ENCODE measurements around the gene MBP. TPM values are rescaled to one million over a fixed set of nuclear protein-coding genes. Genes with fewer than 3 reads are reported as not detected.

MBP gene
- total RNA-seq, 1 donor, result 25.8 TPM

GRCh38 chr18:77056344-77057005 is 76.1 kb downstream of the MBP start:
- DNase-seq (ENCODE audit: low read depth), result peak; percentile 77
- no peak overlapping the region for H3K4me3 ChIP-seq (ENCODE audit: low read depth, low read length)
- TF ChIP-seq, protein P1, sequence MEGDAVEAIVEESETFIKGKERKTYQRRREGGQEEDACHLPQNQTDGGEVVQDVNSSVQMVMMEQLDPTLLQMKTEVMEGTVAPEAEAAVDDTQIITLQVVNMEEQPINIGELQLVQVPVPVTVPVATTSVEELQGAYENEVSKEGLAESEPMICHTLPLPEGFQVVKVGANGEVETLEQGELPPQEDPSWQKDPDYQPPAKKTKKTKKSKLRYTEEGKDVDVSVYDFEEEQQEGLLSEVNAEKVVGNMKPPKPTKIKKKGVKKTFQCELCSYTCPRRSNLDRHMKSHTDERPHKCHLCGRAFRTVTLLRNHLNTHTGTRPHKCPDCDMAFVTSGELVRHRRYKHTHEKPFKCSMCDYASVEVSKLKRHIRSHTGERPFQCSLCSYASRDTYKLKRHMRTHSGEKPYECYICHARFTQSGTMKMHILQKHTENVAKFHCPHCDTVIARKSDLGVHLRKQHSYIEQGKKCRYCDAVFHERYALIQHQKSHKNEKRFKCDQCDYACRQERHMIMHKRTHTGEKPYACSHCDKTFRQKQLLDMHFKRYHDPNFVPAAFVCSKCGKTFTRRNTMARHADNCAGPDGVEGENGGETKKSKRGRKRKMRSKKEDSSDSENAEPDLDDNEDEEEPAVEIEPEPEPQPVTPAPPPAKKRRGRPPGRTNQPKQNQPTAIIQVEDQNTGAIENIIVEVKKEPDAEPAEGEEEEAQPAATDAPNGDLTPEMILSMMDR (IDR thresholded peaks at IDR 0.05; ENCODE audit: insufficient read depth, low read length), result no peak

- DNase-seq (ENCODE audit: low read depth), result no peak
- no peak overlapping the region for H3K4me3 ChIP-seq (ENCODE audit: low read depth, low read length)
- TF ChIP-seq, protein P1 (IDR thresholded peaks at IDR 0.05; ENCODE audit: insufficient read depth, low read length), result no peak
Measured at GRCh38 chr18:77055429-77056300, 76.9 kb downstream of the MBP start.

GRCh38 chr18:77054606-77055428 is 77.8 kb downstream of the MBP start:
- no peak overlapping the region for H3K4me3 ChIP-seq (ENCODE audit: low read depth, low read length)
- DNase-seq (ENCODE audit: low read depth), result peak; percentile 92
- TF ChIP-seq, protein P1 (IDR thresholded peaks at IDR 0.05; ENCODE audit: insufficient read depth, low read length), result peak; percentile 89

- TF ChIP-seq, protein P1 (IDR thresholded peaks at IDR 0.05; ENCODE audit: insufficient read depth, low read length), result no peak
- no peak overlapping the region for H3K4me3 ChIP-seq (ENCODE audit: low read depth, low read length)
- DNase-seq (ENCODE audit: low read depth), result no peak
Measured at GRCh38 chr18:77054288-77054605, 78.3 kb downstream of the MBP start.

- TF ChIP-seq, protein P1 (IDR thresholded peaks at IDR 0.05; ENCODE audit: insufficient read depth, low read length), result no peak
- no peak overlapping the region for H3K4me3 ChIP-seq (ENCODE audit: low read depth, low read length)
- no peak for DNase-seq (ENCODE audit: low read depth)
Measured at GRCh38 chr18:77053616-77054287, 78.8 kb downstream of the MBP start.

DNA sequence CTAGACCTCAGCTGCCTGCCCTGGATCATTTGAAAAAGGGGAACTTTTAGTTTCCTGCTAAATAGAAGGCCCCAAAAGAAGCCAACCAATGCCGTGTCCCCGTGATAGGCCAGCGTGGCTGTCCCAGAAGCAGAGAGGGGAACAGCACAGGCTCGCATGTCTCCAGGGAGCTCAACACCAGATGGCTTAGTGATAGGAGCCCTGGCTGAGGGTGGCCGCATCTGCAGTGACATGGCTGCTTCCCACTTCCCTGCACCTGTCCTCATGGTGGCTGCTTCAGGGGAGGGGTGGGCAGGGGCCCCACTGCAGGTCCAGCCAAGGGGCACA is 79.6 kb downstream of the MBP start:
- no peak overlapping the region for H3K4me3 ChIP-seq (ENCODE audit: low read depth, low read length)
- TF ChIP-seq, protein P1 (IDR thresholded peaks at IDR 0.05; ENCODE audit: insufficient read depth, low read length), result no peak
- DNase-seq (ENCODE audit: low read depth), result no peak

Data from fibroblast of the aortic adventitia (primary cell).